Smooth muscle cell (in vitro differentiated cells): Measurements from ENCODE around the gene SERTAD1. TPM values are rescaled to one million over a fixed set of nuclear protein-coding genes. Genes with fewer than 3 reads are reported as not detected.
"Not testable (repeated sequence)": the region's sequence is repeated elsewhere in the genome, so short reads cannot be mapped to it uniquely, and the experiment has no call there.

Experiments used
- DNase-seq: peaks from one replicate; lab custom pipeline; 2025; ENCODE audit not compliant: unreplicated experiment; lab: John Stamatoyannopoulos, UW
- H2AFZ ChIP-seq: fragments of 200-600 bp; sonication (generic); 2 replicates; pipeline ENCODE4 v1.6.0; 2016; ENCODE audit warnings: antibody characterized with exemption, low read depth, mild to moderate bottlenecking
- H3F3A ChIP-seq: fragments of 200-600 bp; sonication (generic); 2 replicates; pipeline ENCODE4 v1.6.0; 2017; ENCODE audit warnings: antibody characterized with exemption, low read depth
- H3K27ac ChIP-seq: fragments of 200-600 bp; sonication (generic); 2 replicates; pipeline ENCODE4 v1.5.1; 2016; ENCODE audit warnings: low read depth, mild to moderate bottlenecking
- H3K27me3 ChIP-seq: fragments of 200-600 bp; sonication (generic); 2 replicates; pipeline ENCODE4 v1.6.1; 2016; ENCODE audit warnings: low read depth, mild to moderate bottlenecking
- H3K36me3 ChIP-seq: fragments of 200-600 bp; sonication (generic); 2 replicates; pipeline ENCODE4 v1.5.1; 2016; ENCODE audit warnings: low read depth
- H3K4me1 ChIP-seq: fragments of 200-600 bp; sonication (generic); 2 replicates; pipeline ENCODE4 v1.5.1; 2016; ENCODE audit warnings: low read depth
- H3K4me2 ChIP-seq: fragments of 200-600 bp; sonication (generic); 2 replicates; pipeline ENCODE4 v1.6.0; 2016; ENCODE audit warnings: mild to moderate bottlenecking
- H3K4me3 ChIP-seq: fragments of 200-600 bp; sonication (generic); 2 replicates; pipeline ENCODE4 v1.5.1; 2016; ENCODE audit warnings: mild to moderate bottlenecking
- H3K79me2 ChIP-seq: fragments of 200-600 bp; sonication (generic); 2 replicates; pipeline ENCODE4 v1.6.0; 2016; ENCODE audit warnings: low read depth, mild to moderate bottlenecking
- H3K9ac ChIP-seq: fragments of 200-600 bp; sonication (generic); 2 replicates; pipeline ENCODE4 v1.6.0; 2016; ENCODE audit warnings: low read depth
- H3K9me3 ChIP-seq: fragments of 200-600 bp; sonication (generic); replicated peaks from 2 replicates; pipeline ENCODE4 v1.5.1; 2016; ENCODE audit warnings: low read depth
- H4K20me1 ChIP-seq: fragments of 200-600 bp; sonication (generic); 2 replicates; pipeline ENCODE4 v1.6.0; 2016; ENCODE audit warnings: low read depth
- WGBS: methylation state at CpG from one replicate; pipeline ENCODE4 v1.1.7; 2016; ENCODE audit warnings: low lambda C conversion rate; 5-methylcytosine and 5-hydroxymethylcytosine counted together
- polyA plus RNA-seq: library from polyadenylated mRNA; unstranded; fragments of >200 nt; fragmentation: Nextera tagmentation; extraction: Ambion mirVana; gene quantifications from 2 replicates; pipeline ENCODE4 v1.2.1, GENCODE V29; 2016
- total RNA-seq: library from RNA; depleted of rRNA; stranded (reverse); fragments of >200 nt; gene quantifications from 2 replicates; pipeline ENCODE4 v1.2.3, GENCODE V29; 2014
- TF ChIP-seq, protein P1 (sequence below): fragments of 200-600 bp; sonication (generic); IDR thresholded peaks from 2 replicates; pipeline ENCODE4 v1.5.1; 2017; ENCODE audit warnings: borderline replicate concordance, mild to moderate bottlenecking, antibody characterized with exemption; ENCODE audit not compliant: insufficient read depth, poor library complexity, severe bottlenecking

Gene SERTAD1
- total and polyA plus RNA-seq, 2 experiments from 2014 or later, result 44.0 to 67.2 TPM

DNA sequence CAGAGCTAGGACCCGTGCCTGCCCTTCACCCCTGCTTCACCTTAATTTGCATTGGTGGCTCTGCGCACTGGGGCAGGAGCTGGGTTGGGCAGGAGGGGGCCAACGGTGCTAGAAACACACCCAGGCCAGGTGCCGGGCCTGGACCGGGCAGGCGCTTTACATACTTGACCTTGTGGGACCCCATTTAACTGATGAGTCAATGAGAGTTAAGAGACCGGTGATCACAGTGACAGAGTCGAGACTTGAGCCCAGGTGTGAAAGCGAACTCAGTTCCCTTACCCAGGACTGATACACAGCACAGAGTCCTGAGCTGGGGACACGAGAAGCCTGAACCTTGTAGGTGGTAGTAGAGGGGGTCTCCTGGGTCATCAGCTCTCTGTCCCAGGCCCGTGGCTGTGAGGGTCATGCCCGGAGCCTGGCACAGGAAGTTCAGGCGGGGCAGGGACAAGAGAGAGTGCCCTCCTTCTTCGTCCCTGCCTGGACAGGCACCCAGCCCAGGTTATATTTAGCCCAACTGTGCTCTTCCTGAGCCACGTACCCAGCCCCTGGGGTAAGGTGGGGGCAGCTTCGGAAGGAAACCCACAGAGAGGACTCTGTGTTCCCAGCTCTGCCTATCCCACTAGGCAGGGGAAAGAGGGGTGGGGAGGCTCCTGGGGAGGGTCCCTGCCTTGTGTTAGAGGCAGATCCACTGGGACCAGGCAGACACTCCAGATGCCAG, 14.5 kb downstream of the SERTAD1 start:
- Histone ChIP-seq H2AFZ (no peak overlapping the region), H3K4me3 (no peak overlapping the region), H3K4me2 (no peak overlapping the region), H3K9me3 (no peaks in the 10 kb centered on the region), H3K27me3 (no peaks in the 10 kb centered on the region), H3F3A (peaks cover 8% of the 10 kb centered on the region), H3K36me3 (no peaks in the 10 kb centered on the region), H3K27ac (no peak overlapping the region), H4K20me1 (no peaks in the 10 kb centered on the region), H3K9ac (no peak overlapping the region), H3K79me2 (no peaks in the 10 kb centered on the region), H3K4me1 (no peaks in the 10 kb centered on the region)
- WGBS, result 80% methylated on average over 16 of the region's 16 CpGs
- no peak for DNase-seq
- TF ChIP-seq, protein P1, sequence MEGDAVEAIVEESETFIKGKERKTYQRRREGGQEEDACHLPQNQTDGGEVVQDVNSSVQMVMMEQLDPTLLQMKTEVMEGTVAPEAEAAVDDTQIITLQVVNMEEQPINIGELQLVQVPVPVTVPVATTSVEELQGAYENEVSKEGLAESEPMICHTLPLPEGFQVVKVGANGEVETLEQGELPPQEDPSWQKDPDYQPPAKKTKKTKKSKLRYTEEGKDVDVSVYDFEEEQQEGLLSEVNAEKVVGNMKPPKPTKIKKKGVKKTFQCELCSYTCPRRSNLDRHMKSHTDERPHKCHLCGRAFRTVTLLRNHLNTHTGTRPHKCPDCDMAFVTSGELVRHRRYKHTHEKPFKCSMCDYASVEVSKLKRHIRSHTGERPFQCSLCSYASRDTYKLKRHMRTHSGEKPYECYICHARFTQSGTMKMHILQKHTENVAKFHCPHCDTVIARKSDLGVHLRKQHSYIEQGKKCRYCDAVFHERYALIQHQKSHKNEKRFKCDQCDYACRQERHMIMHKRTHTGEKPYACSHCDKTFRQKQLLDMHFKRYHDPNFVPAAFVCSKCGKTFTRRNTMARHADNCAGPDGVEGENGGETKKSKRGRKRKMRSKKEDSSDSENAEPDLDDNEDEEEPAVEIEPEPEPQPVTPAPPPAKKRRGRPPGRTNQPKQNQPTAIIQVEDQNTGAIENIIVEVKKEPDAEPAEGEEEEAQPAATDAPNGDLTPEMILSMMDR, result no peak

DNA sequence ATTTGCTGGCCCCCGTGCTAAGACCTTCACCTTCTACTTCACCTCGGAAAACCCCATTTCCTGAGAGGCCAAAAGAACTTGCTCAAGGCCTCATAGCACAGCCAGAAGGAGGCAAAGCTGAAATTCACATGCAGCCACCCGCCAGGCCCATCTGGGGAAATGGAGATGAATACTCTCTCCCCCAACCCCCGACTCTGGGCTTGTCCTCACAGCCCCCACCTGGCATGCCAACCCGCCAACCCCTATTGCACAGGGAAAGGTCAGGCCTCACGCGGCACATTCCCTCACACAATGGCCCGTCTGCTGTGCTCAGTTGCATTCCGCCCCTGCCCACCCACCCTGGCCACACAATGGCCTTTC, 15.8 kb downstream of the SERTAD1 start:
- Histone ChIP-seq H3K4me2 (no peak overlapping the region), H3K9ac (no peak overlapping the region), H3F3A (no peaks in the 10 kb centered on the region), H3K36me3 (no peaks in the 10 kb centered on the region), H3K9me3 (no peaks in the 10 kb centered on the region), H3K27me3 (no peaks in the 10 kb centered on the region), H3K4me1 (no peaks in the 10 kb centered on the region), H3K79me2 (no peaks in the 10 kb centered on the region), H3K4me3 (no peak overlapping the region), H4K20me1 (no peaks in the 10 kb centered on the region), H3K27ac (no peak overlapping the region), H2AFZ (no peak overlapping the region)
- no peak for DNase-seq
- TF ChIP-seq, protein P1, result no peak
- 68% methylated on average over 4 of the region's 9 CpGs for WGBS

DNA sequence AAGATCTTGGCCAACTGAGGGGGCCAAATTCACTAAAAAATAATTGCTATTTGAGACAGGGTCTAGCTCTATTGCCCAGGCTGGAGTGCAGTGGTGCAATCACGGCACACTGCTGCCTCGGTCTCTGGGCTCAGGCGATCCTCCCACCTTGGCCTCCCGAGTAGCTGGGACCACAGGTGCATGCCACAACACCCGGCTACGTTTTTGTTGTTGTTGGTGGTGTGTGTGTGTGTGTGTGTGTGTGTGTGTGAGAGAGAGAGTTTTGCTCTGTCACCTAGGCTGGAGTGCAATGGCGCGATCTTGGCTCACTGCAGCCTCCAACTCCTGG, 17.2 kb downstream of the SERTAD1 start:
- not testable (repeated sequence) for H3K4me1 ChIP-seq, H3K4me3 ChIP-seq, H3K79me2 ChIP-seq, H3K27me3 ChIP-seq, H3K9ac ChIP-seq, H3K9me3 ChIP-seq, H4K20me1 ChIP-seq, DNase-seq, H3F3A ChIP-seq, H2AFZ ChIP-seq, H3K36me3 ChIP-seq, H3K4me2 ChIP-seq, H3K27ac ChIP-seq
- 93% methylated on average over 8 of the region's 8 CpGs for whole genome bisulfite sequencing

DNA sequence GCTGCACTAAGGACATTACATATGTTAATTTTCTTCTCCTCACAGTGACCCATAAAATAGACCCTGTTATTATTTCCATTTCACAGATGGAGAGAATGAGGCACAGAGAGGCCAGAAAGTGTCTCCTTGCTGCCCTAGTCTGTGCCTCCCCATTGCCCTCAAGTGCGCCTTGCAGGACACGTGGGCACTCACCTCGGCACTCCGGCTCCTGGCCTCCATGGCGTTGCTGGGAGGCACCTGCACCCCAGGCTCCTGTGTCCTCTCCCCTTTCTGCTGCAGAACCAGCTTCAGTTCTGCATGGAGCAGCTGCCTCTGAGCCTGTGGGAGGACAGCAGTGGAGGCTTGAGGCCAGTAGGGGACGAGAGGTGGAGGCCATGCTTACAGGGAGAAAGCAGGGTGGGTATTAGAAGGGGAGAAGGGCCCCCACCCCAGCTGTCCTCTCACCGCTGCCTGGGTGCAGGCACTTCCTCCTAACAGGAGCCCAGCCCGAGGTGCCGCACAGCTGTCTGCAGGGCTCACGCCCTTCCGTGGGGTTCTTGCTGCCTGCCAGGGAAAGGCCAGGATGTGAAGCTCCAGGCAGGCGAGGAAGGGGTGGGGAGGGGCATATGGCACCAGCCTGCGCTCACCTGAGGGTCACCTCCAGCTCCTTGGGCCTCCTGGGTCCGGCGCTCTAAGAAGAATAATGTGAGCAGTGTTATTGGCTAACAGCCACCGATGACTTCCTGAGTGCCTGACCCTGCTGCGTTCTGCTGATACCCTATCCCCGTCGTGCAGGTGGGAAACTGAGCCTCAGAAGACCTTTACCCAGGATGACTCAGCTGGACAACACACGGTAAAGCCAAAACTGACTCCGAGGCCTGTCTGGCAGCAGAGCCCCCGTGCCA, 17.8 kb downstream of the SERTAD1 start:
- H3K4me1 ChIP-seq, result no peaks in the 10 kb centered on the region
- no peak overlapping the region for H2AFZ ChIP-seq
- no peaks in the 10 kb centered on the region for H4K20me1 ChIP-seq
- no peaks in the 10 kb centered on the region for H3K27me3 ChIP-seq
- H3K36me3 ChIP-seq, result no peaks in the 10 kb centered on the region
- H3K9me3 ChIP-seq, result no peaks in the 10 kb centered on the region
- no peak overlapping the region for H3K9ac ChIP-seq
- no peaks in the 10 kb centered on the region for H3K79me2 ChIP-seq
- TF ChIP-seq, protein P1, result no peak
- H3F3A ChIP-seq, result no peaks in the 10 kb centered on the region
- 91% methylated on average over 22 of the region's 22 CpGs for WGBS
- DNase-seq, result no peak
- no peak overlapping the region for H3K4me2 ChIP-seq
- H3K4me3 ChIP-seq, result no peak overlapping the region
- H3K27ac ChIP-seq, result no peak overlapping the region
